ENCODE results near the gene SMIM35.

The SMIM35 gene

GRCh38 chr11:118109231-118109630 lies 22.5 kb upstream of the SMIM35 start:
- in situ Hi-C loops (cut with HindIII; ENCODE audit: low sequenced_read_pairs), result no loop called here
- DNase-seq (ENCODE audit: low read depth, low spot score), result no peak
- H3K4me3 ChIP-seq (ENCODE audit: low read depth, low read length), result no peak overlapping the region
- TF ChIP-seq CTCF (IDR thresholded peaks at IDR 0.05; ENCODE audit: low read depth, low read length), result no peak

DNA sequence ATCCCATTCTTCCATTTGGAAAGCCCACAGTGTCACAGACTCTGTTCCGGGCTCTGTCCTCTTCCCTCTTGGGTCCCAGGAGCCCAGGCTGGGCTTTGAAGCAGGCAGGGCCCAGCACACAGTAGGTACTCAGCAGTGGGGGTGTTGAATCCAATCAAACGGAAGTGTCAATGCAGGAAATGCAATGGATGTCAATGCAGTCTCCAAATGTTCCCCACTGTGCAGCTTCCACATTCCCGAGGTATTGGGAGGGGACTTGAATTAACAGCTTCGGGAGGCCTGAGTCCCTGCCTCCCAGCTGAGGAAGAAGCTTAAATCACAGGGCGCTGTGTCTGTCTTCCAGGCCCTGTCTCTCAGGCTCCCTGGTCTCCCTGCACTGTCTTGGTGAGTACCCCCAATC lies 21.8 kb upstream of the SMIM35 start:
- DNase-seq (ENCODE audit: low read depth, low spot score), result no peak
- in situ Hi-C loops (cut with HindIII; ENCODE audit: low sequenced_read_pairs), result no loop called here
- no peak overlapping the region for H3K4me3 ChIP-seq (ENCODE audit: low read depth, low read length)
- TF ChIP-seq CTCF (IDR thresholded peaks at IDR 0.05; ENCODE audit: low read depth, low read length), result no peak

DNA sequence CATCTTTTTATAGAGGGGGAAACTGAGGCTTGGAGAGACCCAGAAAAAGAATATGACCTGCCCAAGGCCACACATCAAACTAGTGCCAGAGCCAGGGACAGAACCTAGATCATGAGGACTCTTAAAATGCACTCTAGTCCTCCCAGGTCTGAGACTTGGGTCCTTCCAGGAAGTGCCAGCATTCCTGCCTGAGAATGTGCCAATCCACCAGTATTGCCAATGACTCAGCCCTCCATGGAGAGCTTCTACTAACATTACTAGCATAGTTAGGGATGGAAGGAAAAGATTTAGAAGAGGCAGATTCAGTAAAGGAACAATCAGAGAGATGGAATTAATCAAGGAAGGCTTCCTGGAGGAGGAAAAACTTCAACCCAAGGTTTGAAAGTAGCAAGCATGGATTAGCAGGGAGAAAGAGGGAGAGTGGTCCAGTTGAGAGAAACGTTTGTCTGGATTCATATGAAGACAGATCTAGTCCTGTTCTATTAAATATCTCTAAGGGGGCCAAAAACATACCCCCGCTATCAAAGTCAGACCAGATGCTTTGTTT lies 20.1 kb upstream of the SMIM35 start:
- no peak for DNase-seq (ENCODE audit: low read depth, low spot score)
- in situ Hi-C loops (cut with HindIII; ENCODE audit: low sequenced_read_pairs), result no loop called here
- TF ChIP-seq CTCF (IDR thresholded peaks at IDR 0.05; ENCODE audit: low read depth, low read length), result no peak
- no peak overlapping the region for H3K4me3 ChIP-seq (ENCODE audit: low read depth, low read length)

DNA sequence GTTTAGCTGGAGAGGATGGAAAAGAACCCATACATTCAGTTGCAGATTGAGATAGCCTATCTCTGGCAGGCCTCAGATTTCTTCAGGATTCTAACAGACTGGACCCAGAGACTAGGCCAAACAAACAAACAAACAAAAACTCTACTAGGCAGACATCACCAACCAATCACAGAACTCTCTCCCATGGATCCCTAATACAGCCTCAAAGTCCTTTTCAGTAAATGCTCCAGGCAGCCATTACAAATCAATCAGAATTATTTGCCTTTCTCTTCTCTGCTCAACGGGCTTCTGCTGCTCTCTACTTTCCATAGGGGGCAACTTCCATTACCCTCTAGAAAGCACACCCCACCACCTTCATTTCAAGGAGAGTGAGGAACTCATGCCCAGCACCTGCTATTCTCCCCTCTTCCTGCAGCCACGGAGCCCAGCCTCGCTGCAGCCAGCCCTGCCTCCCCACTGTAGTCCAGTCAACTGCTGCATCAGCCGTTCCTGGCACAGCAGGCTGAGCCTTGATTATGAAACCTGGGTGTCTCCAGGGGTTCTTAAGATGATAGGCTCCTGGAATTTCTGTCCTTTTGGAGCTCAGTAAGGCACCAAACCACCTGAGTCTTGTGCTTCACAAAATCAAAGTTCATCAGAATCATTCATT lies 19.0 kb upstream of the SMIM35 start:
- H3K4me3 ChIP-seq (ENCODE audit: low read depth, low read length), result no peak overlapping the region
- no peak for TF ChIP-seq CTCF (IDR thresholded peaks at IDR 0.05; ENCODE audit: low read depth, low read length)
- DNase-seq (ENCODE audit: low read depth, low spot score), result no peak
- in situ Hi-C loops (cut with HindIII; ENCODE audit: low sequenced_read_pairs), result no loop called here

DNA sequence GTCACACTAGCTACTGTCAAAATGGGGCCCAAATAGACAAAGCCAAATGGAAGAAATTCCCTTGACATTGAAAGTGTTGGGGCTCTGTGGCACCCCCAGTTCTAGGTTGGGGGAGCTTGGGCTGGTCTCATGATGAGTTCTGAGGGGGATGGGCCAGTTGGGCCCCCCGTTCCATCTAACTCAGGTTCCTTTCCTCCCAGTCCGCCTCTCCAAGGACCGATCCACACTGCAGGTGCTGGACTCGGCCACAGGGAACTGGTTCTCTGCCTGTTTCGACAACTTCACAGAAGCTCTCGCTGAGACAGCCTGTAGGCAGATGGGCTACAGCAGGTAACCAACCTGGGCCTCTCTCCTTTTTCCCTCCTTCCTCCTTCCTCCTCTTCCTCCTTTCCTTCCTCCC lies 17.7 kb upstream of the SMIM35 start:
- no peak for TF ChIP-seq CTCF (IDR thresholded peaks at IDR 0.05; ENCODE audit: low read depth, low read length)
- no peak for DNase-seq (ENCODE audit: low read depth, low spot score)
- in situ Hi-C loops (cut with HindIII; ENCODE audit: low sequenced_read_pairs), result no loop called here
- no peak overlapping the region for H3K4me3 ChIP-seq (ENCODE audit: low read depth, low read length)

- DNase-seq (ENCODE audit: low read depth, low spot score), result no peak
- in situ Hi-C loops (cut with HindIII; ENCODE audit: low sequenced_read_pairs), result no loop called here
- no peak for TF ChIP-seq CTCF (IDR thresholded peaks at IDR 0.05; ENCODE audit: low read depth, low read length)
- no peak overlapping the region for H3K4me3 ChIP-seq (ENCODE audit: low read depth, low read length)
Observed at GRCh38 chr11:118102721-118103261, 16.0 kb upstream of the SMIM35 start.
